Colonic mucosa (tissue), 4 donors: ENCODE data around the gene PHOSPHO1. TPM values are rescaled to one million over a fixed set of nuclear protein-coding genes. Genes with fewer than 3 reads are reported as not detected.

Source experiments
- DNase-seq: peaks from one replicate; pipeline ENCODE4 v3.0.0-alpha.2; 2020
- H3K27ac ChIP-seq: fragments of 200-600 bp; one replicate; pipeline ENCODE4 v1.8.0; 2021
- H3K27me3 ChIP-seq: fragments of 200-600 bp; one replicate; pipeline ENCODE4 v1.8.0; 2021
- H3K36me3 ChIP-seq: fragments of 200-600 bp; one replicate; pipeline ENCODE4 v1.8.0; 2021
- H3K4me1 ChIP-seq: fragments of 200-600 bp; one replicate; pipeline ENCODE4 v1.8.0; 2021; ENCODE audit warnings: mild to moderate bottlenecking
- H3K4me3 ChIP-seq: fragments of 200-600 bp; one replicate; pipeline ENCODE4 v1.8.0; 2021
- H3K9ac ChIP-seq, 2 donors: one replicate each; pipeline ENCODE4 v1.7.0; 2013; ENCODE audit warnings: control low read depth in 2 of 2, low read depth in 2 of 2, low read length in 2 of 2
- H3K9me3 ChIP-seq: fragments of 200-600 bp; one replicate; pipeline ENCODE4 v1.8.0; 2021
- intact Hi-C: fragments of 100-400 bp; cut with DNase I; formaldehyde crosslinking; loops from one replicate; pipeline ENCODE4 v1.14.1; 2022
- total RNA-seq, 2 donors: library from RNA; stranded (reverse); fragmentation: NEBNext Ultra II Directional in 1 of 2; extraction: Animal tissue kit (Norgen Biotek cat#: 25700) in 1 of 2; gene quantifications; one replicate each; pipeline ENCODE4 v1.2.1, GENCODE V29; 2021
- TF ChIP-seq, protein P1 (sequence below): fragments of 200-600 bp; IDR thresholded peaks from one replicate; pipeline ENCODE4 v1.8.0; 2022; ENCODE audit warnings: antibody characterized with exemption, mild to moderate bottlenecking
- donor health status: healthy.
- donor health status: DM: no; HTN: no; CAD: no.
- donor health status: DM: no; HTN: no; CAD: no.

Gene PHOSPHO1
- total RNA-seq, 2 donors from 2014 or later, result not detected

- TF ChIP-seq, protein P1, sequence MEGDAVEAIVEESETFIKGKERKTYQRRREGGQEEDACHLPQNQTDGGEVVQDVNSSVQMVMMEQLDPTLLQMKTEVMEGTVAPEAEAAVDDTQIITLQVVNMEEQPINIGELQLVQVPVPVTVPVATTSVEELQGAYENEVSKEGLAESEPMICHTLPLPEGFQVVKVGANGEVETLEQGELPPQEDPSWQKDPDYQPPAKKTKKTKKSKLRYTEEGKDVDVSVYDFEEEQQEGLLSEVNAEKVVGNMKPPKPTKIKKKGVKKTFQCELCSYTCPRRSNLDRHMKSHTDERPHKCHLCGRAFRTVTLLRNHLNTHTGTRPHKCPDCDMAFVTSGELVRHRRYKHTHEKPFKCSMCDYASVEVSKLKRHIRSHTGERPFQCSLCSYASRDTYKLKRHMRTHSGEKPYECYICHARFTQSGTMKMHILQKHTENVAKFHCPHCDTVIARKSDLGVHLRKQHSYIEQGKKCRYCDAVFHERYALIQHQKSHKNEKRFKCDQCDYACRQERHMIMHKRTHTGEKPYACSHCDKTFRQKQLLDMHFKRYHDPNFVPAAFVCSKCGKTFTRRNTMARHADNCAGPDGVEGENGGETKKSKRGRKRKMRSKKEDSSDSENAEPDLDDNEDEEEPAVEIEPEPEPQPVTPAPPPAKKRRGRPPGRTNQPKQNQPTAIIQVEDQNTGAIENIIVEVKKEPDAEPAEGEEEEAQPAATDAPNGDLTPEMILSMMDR, result no peak
- Histone ChIP-seq H3K27me3 (no peaks in the 10 kb centered on the region), H3K4me1 (no peaks in the 10 kb centered on the region), H3K36me3 (no peaks in the 10 kb centered on the region), H3K9ac (no peak overlapping the region), H3K27ac (no peak overlapping the region), H3K9me3 (no peaks in the 10 kb centered on the region), H3K4me3 (no peak overlapping the region)
- DNase-seq, result no peak
- intact Hi-C loops, result no loop called here
Measured at GRCh38 chr17:49242813-49243212, 12.2 kb upstream of the PHOSPHO1 start.

GRCh38 chr17:49241692-49242397 lies 11.3 kb upstream of the PHOSPHO1 start:
- no peak for DNase-seq
- TF ChIP-seq, protein P1, result no peak
- H3K27ac ChIP-seq, result no peak overlapping the region
- H3K9me3 ChIP-seq, result no peaks in the 10 kb centered on the region
- no peak overlapping the region for H3K4me3 ChIP-seq
- intact Hi-C loops, result no loop called here
- no peaks in the 10 kb centered on the region for H3K27me3 ChIP-seq
- H3K36me3 ChIP-seq, result no peaks in the 10 kb centered on the region
- H3K4me1 ChIP-seq, result no peaks in the 10 kb centered on the region
- H3K9ac ChIP-seq, result no peak overlapping the region

GRCh38 chr17:49241040-49241439 lies 10.5 kb upstream of the PHOSPHO1 start:
- no peaks in the 10 kb centered on the region for H3K9me3 ChIP-seq
- TF ChIP-seq, protein P1, result no peak
- H3K4me3 ChIP-seq, result no peak overlapping the region
- no peaks in the 10 kb centered on the region for H3K27me3 ChIP-seq
- intact Hi-C loops, result no loop called here
- H3K36me3 ChIP-seq, result no peaks in the 10 kb centered on the region
- no peak for DNase-seq
- no peak overlapping the region for H3K27ac ChIP-seq
- no peak overlapping the region for H3K9ac ChIP-seq
- H3K4me1 ChIP-seq, result no peaks in the 10 kb centered on the region

DNA sequence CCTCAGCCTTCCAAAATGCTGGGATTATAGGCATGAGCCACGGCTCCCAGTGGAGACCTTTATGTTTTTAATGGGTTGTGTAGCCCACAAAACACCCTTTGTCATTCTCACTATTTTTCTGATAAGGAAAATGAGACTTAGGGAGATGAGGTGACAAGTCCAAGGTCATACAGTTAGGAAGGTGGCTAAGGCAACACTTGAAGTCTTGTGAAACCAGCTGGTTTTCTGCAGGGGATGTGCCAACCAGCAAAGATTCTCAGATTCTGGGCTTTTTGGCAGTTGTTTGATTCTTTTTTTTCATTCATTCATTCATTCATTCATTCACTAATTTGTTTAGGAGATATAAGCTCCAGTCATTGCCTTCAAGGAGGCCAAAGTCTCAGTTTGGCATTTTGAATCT lies 10.0 kb upstream of the PHOSPHO1 start:
- H3K9ac ChIP-seq, result no peak overlapping the region
- H3K27ac ChIP-seq, result no peak overlapping the region
- H3K4me1 ChIP-seq, result no peaks in the 10 kb centered on the region
- no peak for DNase-seq
- TF ChIP-seq, protein P1, result no peak
- intact Hi-C loops, result no loop called here
- no peaks in the 10 kb centered on the region for H3K36me3 ChIP-seq
- no peaks in the 10 kb centered on the region for H3K27me3 ChIP-seq
- H3K9me3 ChIP-seq, result no peaks in the 10 kb centered on the region
- no peak overlapping the region for H3K4me3 ChIP-seq

DNA sequence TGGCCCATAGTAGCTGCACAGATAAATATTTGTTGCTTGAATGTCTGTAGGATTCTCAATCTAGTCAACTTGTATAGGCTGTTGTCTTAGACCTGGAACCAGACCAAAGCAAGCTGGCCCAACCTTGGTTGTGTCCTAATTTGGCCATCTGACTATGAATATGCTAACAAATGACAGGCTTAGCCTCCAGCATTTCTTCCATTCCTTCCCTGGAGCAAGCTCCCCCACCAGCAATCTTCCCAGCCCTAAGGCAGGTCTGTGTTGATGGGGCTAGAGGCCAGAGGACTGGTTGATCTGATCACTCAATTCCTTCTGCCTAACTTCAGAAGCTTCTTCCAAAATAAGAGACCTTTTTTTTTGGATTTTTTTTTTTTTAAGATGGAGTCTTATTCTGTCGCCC lies 9.4 kb upstream of the PHOSPHO1 start:
- intact Hi-C loops, result no loop called here
- TF ChIP-seq, protein P1, result no peak
- H3K4me1 ChIP-seq, result no peaks in the 10 kb centered on the region
- no peaks in the 10 kb centered on the region for H3K27me3 ChIP-seq
- H3K27ac ChIP-seq, result no peak overlapping the region
- H3K4me3 ChIP-seq, result no peak overlapping the region
- no peaks in the 10 kb centered on the region for H3K36me3 ChIP-seq
- no peaks in the 10 kb centered on the region for H3K9me3 ChIP-seq
- DNase-seq, result no peak
- no peak overlapping the region for H3K9ac ChIP-seq
